ENCODE measurements around the gene WNT1. TPM values are rescaled to one million over a fixed set of nuclear protein-coding genes. Genes with fewer than 3 reads are reported as not detected.

The WNT1 gene
- total RNA-seq, 1 donor from 2014 or later: not detected

- Histone ChIP-seq H3K4me2 (no peak overlapping the region), H4K20me1 (ENCODE audit: low read depth) (peaks cover 94% of the 10 kb centered on the region), H3F3A (ENCODE audit: low read depth) (peaks cover 55% of the 10 kb centered on the region), H3K27ac (no peak overlapping the region), H3K9me3 (ENCODE audit: low read depth) (no peaks in the 10 kb centered on the region), H3K4me1 (peaks cover 46% of the 10 kb centered on the region), H3K9ac (no peak overlapping the region), H3K36me3 (no peaks in the 10 kb centered on the region), H3K79me2 (ENCODE audit: low read depth) (no peaks in the 10 kb centered on the region), H2AFZ (replicated peaks) (no peak overlapping the region), H3K27me3 (peaks cover 98% of the 10 kb centered on the region), H3K4me3 (no peak overlapping the region)
- Mint-ChIP-seq H3K36me3 (peaks cover 8% of the 10 kb centered on the region), H3K4me3 (peak overlapping the region; percentile 87), H3K27ac (no peak overlapping the region), H3K4me1 (peaks cover 77% of the 10 kb centered on the region), H3K9me3 (peaks cover 2% of the 10 kb centered on the region), H3K27me3 (ENCODE audit: insufficient read depth, low read depth) (peaks cover 74% of the 10 kb centered on the region)
- TF ChIP-seq EZH2 (IDR thresholded peaks at IDR 0.05): no peak
- no peak for TF ChIP-seq EZH2phosphoT487 (IDR thresholded peaks at IDR 0.05)
- TF ChIP-seq CTCF (IDR thresholded peaks at IDR 0.05): no peak
- DNase-seq (ENCODE audit: low spot score): no peak
These were observed 4.4 kb downstream of the WNT1 start for GRCh38 chr12:48982397-48983080.

GRCh38 chr12:48985475-48985897 lies 7.4 kb downstream of the WNT1 start:
- Mint-ChIP-seq H3K9me3 (peaks cover 6% of the 10 kb centered on the region), H3K4me3 (peak overlapping the region; percentile 71), H3K27ac (peak overlapping the region; percentile 46), H3K4me1 (peaks cover 78% of the 10 kb centered on the region), H3K36me3 (peaks cover 8% of the 10 kb centered on the region), H3K27me3 (ENCODE audit: insufficient read depth, low read depth) (peaks cover 78% of the 10 kb centered on the region)
- Histone ChIP-seq H2AFZ (replicated peaks) (no peak overlapping the region), H3K4me3 (no peak overlapping the region), H3K27me3 (peaks cover 98% of the 10 kb centered on the region), H3K9me3 (ENCODE audit: low read depth) (no peaks in the 10 kb centered on the region), H3K36me3 (no peaks in the 10 kb centered on the region), H3F3A (ENCODE audit: low read depth) (peaks cover 45% of the 10 kb centered on the region), H3K4me1 (peaks cover 38% of the 10 kb centered on the region), H3K27ac (no peak overlapping the region), H4K20me1 (ENCODE audit: low read depth) (peaks cover 79% of the 10 kb centered on the region), H3K79me2 (ENCODE audit: low read depth) (no peaks in the 10 kb centered on the region), H3K4me2 (no peak overlapping the region), H3K9ac (no peak overlapping the region)
- no peak for DNase-seq (ENCODE audit: low spot score)
- TF ChIP-seq CTCF (IDR thresholded peaks at IDR 0.05): no peak
- TF ChIP-seq EZH2 (IDR thresholded peaks at IDR 0.05): no peak
- TF ChIP-seq EZH2phosphoT487 (IDR thresholded peaks at IDR 0.05): no peak

GRCh38 chr12:48985901-48986300 lies 7.8 kb downstream of the WNT1 start:
- peaks cover 42% of the 10 kb centered on the region for H3F3A ChIP-seq (ENCODE audit: low read depth)
- H3K36me3 ChIP-seq: no peaks in the 10 kb centered on the region
- peak overlapping the region; percentile 60 for H3K4me2 ChIP-seq
- H2AFZ ChIP-seq (replicated peaks): no peak overlapping the region
- no peak for DNase-seq (ENCODE audit: low spot score)
- no peaks in the 10 kb centered on the region for H3K79me2 ChIP-seq (ENCODE audit: low read depth)
- Mint-ChIP-seq H3K27me3 (ENCODE audit: insufficient read depth, low read depth) (peaks cover 78% of the 10 kb centered on the region), H3K4me3 (peak overlapping the region; percentile 71), H3K27ac (peak overlapping the region; percentile 85), H3K36me3 (peaks cover 8% of the 10 kb centered on the region), H3K4me1 (peaks cover 79% of the 10 kb centered on the region), H3K9me3 (peaks cover 6% of the 10 kb centered on the region)
- H3K27me3 ChIP-seq: peaks cover 98% of the 10 kb centered on the region
- H3K27ac ChIP-seq: no peak overlapping the region
- peaks cover 75% of the 10 kb centered on the region for H4K20me1 ChIP-seq (ENCODE audit: low read depth)
- no peak for TF ChIP-seq EZH2phosphoT487 (IDR thresholded peaks at IDR 0.05)
- no peak for TF ChIP-seq CTCF (IDR thresholded peaks at IDR 0.05)
- TF ChIP-seq EZH2 (IDR thresholded peaks at IDR 0.05): no peak
- no peaks in the 10 kb centered on the region for H3K9me3 ChIP-seq (ENCODE audit: low read depth)
- no peak overlapping the region for H3K4me3 ChIP-seq
- peaks cover 38% of the 10 kb centered on the region for H3K4me1 ChIP-seq
- H3K9ac ChIP-seq: no peak overlapping the region
